Posterior vena cava (tissue), 2 donors: Measurements from ENCODE around the gene SCML2. TPM values are rescaled to one million over a fixed set of nuclear protein-coding genes. Genes with fewer than 3 reads are reported as not detected.
"Not testable (repeated sequence)": the region's sequence is repeated elsewhere in the genome, so short reads cannot be mapped to it uniquely, and the experiment has no call there.

Experiments used
- DNase-seq: peaks from one replicate; pipeline ENCODE4 v3.0.0-alpha.2; 2020; ENCODE audit warnings: low spot score
- intact Hi-C, 2 donors: fragments of 100-400 bp; cut with DNase I; formaldehyde crosslinking; loops; one replicate each; pipeline versions ENCODE4 v1.14.1 to v1.14.2; 2022 to 2023
- total RNA-seq, 2 donors: library from RNA; stranded (reverse); fragmentation: NEBNext Ultra II Directional; extraction: Animal tissue kit (Norgen Biotek cat#: 25700); gene quantifications; one replicate each; pipeline ENCODE4 v1.2.1, GENCODE V29; 2021
- donor health status: DM: yes; HTN: yes; CAD: no.
- donor health status: DM: yes; HTN: yes; CAD: no.

Gene SCML2
- total RNA-seq, 2 donors from 2014 or later = 1.0 to 3.0 TPM

- intact Hi-C loops = no loop called here
- no peak for DNase-seq
Observed at GRCh38 chrX:18286322-18286831, 68.1 kb downstream of the SCML2 start.

GRCh38 chrX:18278449-18278848 lies 76.0 kb downstream of the SCML2 start:
- intact Hi-C loops = no loop called here
- DNase-seq = no peak

- no peak for DNase-seq
- intact Hi-C loops = no loop called here
Observed at GRCh38 chrX:18272222-18272621, 82.3 kb downstream of the SCML2 start.

DNA sequence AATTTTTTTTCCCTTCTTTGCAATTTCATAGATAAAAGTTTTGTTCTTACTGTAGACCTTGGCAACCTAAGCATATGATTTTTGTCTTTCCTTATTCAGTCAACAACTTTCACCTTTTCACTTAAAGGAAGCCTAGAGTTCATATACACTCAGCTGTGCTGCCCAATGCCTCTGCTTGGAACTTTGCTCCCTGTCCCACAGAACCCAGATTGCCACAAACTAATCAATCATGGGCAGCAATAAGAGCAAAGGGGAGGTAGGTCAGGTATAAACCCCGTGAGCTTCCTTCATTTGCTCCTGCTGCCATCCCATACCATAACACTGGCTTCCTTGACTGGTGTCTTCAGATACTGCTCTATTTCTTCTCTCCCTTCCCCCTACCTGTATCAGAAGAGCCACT lies 82.8 kb downstream of the SCML2 start:
- intact Hi-C loops = no loop called here
- DNase-seq = no peak

DNA sequence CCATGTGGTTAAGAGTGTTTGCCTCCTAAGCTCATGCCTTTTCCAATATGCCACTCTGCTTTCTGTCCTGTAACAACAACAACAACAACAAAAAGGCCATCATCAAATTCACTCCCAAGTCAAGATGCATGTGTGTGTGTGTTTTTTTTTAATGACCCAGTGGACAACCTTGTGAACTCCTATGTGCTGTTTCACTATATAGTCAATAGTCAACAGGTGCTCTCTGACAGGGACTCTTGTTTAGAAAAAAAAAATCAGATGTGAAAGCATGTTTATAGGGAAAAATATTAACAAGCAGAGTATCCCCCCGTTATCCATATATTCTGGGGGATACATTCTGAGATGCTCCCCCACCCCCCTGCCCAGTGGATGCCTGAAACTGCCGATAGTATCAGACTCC lies 83.2 kb downstream of the SCML2 start:
- intact Hi-C loops = no loop called here

GRCh38 chrX:18255059-18255458 lies 99.4 kb downstream of the SCML2 start:
- intact Hi-C loops = no loop called here

More for the DNA sequence above, 83.2 kb downstream of the SCML2 start:
- DNase-seq = no peak

GRCh38 chrX:18252644-18253359 lies 101.7 kb downstream of the SCML2 start:
- intact Hi-C loops = no loop called here
- DNase-seq = no peak

More at GRCh38 chrX:18255059-18255458, 99.4 kb downstream of the SCML2 start:
- DNase-seq = no peak

GRCh38 chrX:18229646-18230045 lies 124.8 kb downstream of the SCML2 start:
- DNase-seq, intact Hi-C loops: not testable (repeated sequence)

GRCh38 chrX:18228069-18228468 lies 126.4 kb downstream of the SCML2 start:
- intact Hi-C loops = no loop called here
- DNase-seq = no peak

DNA sequence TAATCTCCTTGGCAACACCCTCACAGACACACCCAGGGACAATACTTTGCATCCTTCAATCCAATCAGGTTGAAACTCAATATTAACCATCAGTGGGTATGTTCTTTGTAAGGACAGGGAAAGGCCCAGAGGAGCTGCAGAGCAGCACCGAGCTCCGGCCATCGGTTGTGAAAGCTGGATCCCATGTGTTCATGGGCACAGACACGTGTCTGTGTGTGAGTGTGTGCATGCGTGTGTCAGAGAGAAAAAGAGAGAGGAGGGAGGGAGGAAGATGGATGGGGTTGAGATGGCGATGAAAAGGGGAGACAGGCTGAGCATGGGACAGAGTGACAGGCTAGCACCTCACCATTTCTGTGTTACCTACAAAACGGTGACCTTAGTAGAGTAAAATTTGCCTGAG lies 127.0 kb downstream of the SCML2 start:
- intact Hi-C loops = no loop called here
- DNase-seq = no peak

DNA sequence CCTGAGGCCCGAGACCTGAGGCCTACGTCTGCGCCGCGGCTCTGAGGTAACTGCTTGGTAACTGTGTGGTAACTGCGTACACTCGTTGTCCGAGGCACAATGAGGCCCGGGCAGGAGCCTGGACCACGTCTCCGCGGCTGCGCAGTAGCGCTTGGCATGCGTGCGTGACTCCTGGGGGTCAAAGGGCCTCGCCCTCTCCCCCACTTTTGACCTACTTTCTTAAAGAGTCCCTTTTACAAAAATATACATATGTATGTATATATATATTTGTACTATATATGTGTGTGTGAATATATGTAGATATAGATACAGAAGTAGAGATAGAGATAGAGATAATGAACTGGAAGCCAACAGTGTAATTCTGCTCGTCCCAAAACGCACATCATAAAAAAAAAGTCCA lies 133.7 kb downstream of the SCML2 start, which contains the start of gene BEND2:
Gene BEND2 (minus strand): TSS at position 101 of the 400 bp plus-strand sequence. CDS start 136 bp downstream, outside the sequence.
- intact Hi-C loops = no loop called here
- DNase-seq = no peak

GRCh38 chrX:18210470-18210869 lies 144.0 kb downstream of the SCML2 start:
- no peak for DNase-seq
- intact Hi-C loops = no loop called here

- intact Hi-C loops = loop anchor here in 1 of 2 donors (5.0 kb wide), 1 partner anchor 419 kb away; no protein-coding TSS in a partner anchor
- DNase-seq = no peak
Observed at GRCh38 chrX:18206657-18207056, 147.8 kb downstream of the SCML2 start.

DNA sequence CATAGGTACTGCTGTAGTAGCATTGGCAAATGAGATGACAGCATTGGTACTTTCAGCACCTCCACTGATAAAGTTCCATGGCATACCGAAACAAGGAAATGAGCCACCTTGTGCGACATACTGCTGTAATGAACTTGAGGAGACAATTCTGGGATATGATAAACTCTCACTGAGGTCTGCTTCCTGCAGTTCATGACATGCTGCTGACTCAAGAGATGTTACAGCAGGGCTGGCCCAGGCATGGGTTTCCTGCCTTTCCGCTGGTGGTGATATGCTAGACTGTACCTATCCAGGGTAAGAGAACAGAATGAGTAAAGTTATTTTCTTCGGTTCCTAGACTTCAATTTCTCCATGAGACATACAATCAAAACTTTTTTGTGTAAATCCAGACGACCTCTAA lies 150.9 kb downstream of the SCML2 start:
- intact Hi-C loops = no loop called here
- no peak for DNase-seq

GRCh38 chrX:18194688-18195087 lies 159.8 kb downstream of the SCML2 start:
- DNase-seq = no peak
- intact Hi-C loops = no loop called here

Other genes with a start within 250 kb of the SCML2 start
- not detected for gene BEND2, start 133.8 kb downstream of the SCML2 start, total RNA-seq
- gene CDKL5, start 70.9 kb upstream of the SCML2 start, total RNA-seq = 10 to 100 TPM in 1 of 2 donors, 1 to 10 TPM in 1; 9.9 to 17.2 TPM